Measurements from ENCODE around the gene SLC12A3.

Gene SLC12A3

GRCh38 chr16:56848029-56848936 is 16.7 kb upstream of the SLC12A3 start:
- no peak for DNase-seq (ENCODE audit: low read depth in 2 of 2)

GRCh38 chr16:56848955-56849689 is 15.9 kb upstream of the SLC12A3 start:
- DNase-seq (ENCODE audit: low read depth in 2 of 2), result no peak

- no peak for DNase-seq (ENCODE audit: low read depth in 2 of 2)
These were observed 15.0 kb upstream of the SLC12A3 start for GRCh38 chr16:56849690-56850680.

GRCh38 chr16:56851671-56852400 is 13.2 kb upstream of the SLC12A3 start:
- DNase-seq (ENCODE audit: low read depth in 2 of 2), result no peak

GRCh38 chr16:56852401-56852730 is 12.6 kb upstream of the SLC12A3 start:
- DNase-seq (ENCODE audit: low read depth in 2 of 2), result no peak

GRCh38 chr16:56852968-56853367 is 12.0 kb upstream of the SLC12A3 start:
- no peak for DNase-seq (ENCODE audit: low read depth in 2 of 2)

GRCh38 chr16:56855201-56855600 is 9.8 kb upstream of the SLC12A3 start:
- no peak for DNase-seq (ENCODE audit: low read depth in 2 of 2)

GRCh38 chr16:56855946-56856345 is 9.1 kb upstream of the SLC12A3 start:
- no peak for DNase-seq (ENCODE audit: low read depth in 2 of 2)

- DNase-seq (ENCODE audit: low read depth in 2 of 2), result no peak
These were observed 8.0 kb upstream of the SLC12A3 start for GRCh38 chr16:56856876-56857447.

GRCh38 chr16:56858374-56858773 is 6.6 kb upstream of the SLC12A3 start:
- no peak for DNase-seq (ENCODE audit: low read depth in 2 of 2)

GRCh38 chr16:56859636-56860035 is 5.4 kb upstream of the SLC12A3 start:
- DNase-seq (ENCODE audit: low read depth in 2 of 2), result no peak

- no peak for DNase-seq (ENCODE audit: low read depth in 2 of 2)
These were observed 4.6 kb upstream of the SLC12A3 start for GRCh38 chr16:56860226-56861020.

- DNase-seq (ENCODE audit: low read depth in 2 of 2), result no peak
These were observed 3.9 kb upstream of the SLC12A3 start for GRCh38 chr16:56861092-56861610.

- no peak for DNase-seq (ENCODE audit: low read depth in 2 of 2)
These were observed 3.3 kb upstream of the SLC12A3 start for GRCh38 chr16:56861756-56862155.

GRCh38 chr16:56862776-56863175 is 2.2 kb upstream of the SLC12A3 start:
- DNase-seq (ENCODE audit: low read depth in 2 of 2), result no peak

GRCh38 chr16:56865394-56866062 is 521 bp downstream of the SLC12A3 start:
- DNase-seq (ENCODE audit: low read depth in 2 of 2), result no peak

GRCh38 chr16:56866955-56867830 is 2.2 kb downstream of the SLC12A3 start:
- DNase-seq (ENCODE audit: low read depth in 2 of 2), result peak in 1 of 2 donors; percentile 23

- DNase-seq (ENCODE audit: low read depth in 2 of 2), result no peak
These were observed 3.2 kb downstream of the SLC12A3 start for GRCh38 chr16:56868175-56868574.
